ENCODE data around the gene AGPAT4.

DNA sequence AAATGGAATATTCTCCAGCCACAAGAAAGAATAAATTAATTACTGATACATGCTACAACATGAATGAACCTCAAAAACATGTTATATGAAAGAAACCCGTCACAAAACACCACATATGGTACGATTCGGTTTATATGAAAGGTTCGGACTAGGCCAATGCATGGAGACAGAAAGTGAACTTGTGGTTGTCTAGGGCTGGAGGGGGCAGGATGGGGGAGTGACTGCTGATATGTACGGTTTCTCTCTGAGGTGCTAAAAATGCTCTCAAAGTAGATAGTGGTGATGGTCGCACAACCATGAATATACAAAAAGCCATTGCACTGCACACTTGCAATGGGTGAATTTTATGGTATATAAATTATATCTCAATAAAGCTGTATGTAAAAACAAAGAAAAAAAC is 18.3 kb downstream of the AGPAT4 start:
- TF ChIP-seq, protein P1, sequence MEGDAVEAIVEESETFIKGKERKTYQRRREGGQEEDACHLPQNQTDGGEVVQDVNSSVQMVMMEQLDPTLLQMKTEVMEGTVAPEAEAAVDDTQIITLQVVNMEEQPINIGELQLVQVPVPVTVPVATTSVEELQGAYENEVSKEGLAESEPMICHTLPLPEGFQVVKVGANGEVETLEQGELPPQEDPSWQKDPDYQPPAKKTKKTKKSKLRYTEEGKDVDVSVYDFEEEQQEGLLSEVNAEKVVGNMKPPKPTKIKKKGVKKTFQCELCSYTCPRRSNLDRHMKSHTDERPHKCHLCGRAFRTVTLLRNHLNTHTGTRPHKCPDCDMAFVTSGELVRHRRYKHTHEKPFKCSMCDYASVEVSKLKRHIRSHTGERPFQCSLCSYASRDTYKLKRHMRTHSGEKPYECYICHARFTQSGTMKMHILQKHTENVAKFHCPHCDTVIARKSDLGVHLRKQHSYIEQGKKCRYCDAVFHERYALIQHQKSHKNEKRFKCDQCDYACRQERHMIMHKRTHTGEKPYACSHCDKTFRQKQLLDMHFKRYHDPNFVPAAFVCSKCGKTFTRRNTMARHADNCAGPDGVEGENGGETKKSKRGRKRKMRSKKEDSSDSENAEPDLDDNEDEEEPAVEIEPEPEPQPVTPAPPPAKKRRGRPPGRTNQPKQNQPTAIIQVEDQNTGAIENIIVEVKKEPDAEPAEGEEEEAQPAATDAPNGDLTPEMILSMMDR (IDR thresholded peaks at IDR 0.05; ENCODE audit: low read length), result no peak
- no peak for TF ChIP-seq EZH2 (optimal IDR thresholded peaks at IDR 0.05; ENCODE audit: low read depth, low read length)
- no peak for TF ChIP-seq EZH2phosphoT487 (IDR thresholded peaks at IDR 0.05; ENCODE audit: low read length)
